Coronary artery (tissue), 2 donors: ENCODE data around the gene PLAAT3.

Experiments used
- DNase-seq: peaks from one replicate; pipeline ENCODE4 v3.0.0-alpha.2; 2017; ENCODE audit warnings: low spot score
- H3K27ac ChIP-seq, 2 donors: fragments of 200-600 bp; sonication (generic); one replicate each; pipeline ENCODE4 v1.5.1; 2016 to 2019
- H3K4me3 ChIP-seq: fragments of 200-600 bp; sonication (generic); 2 replicates; pipeline ENCODE4 v1.5.1; 2016; ENCODE audit warnings: mild to moderate bottlenecking, moderate library complexity
- TF ChIP-seq, protein P1 (sequence below): fragments of 200-600 bp; sonication (generic); IDR thresholded peaks from one replicate; pipeline ENCODE4 v1.5.1; 2019; ENCODE audit warnings: antibody characterized with exemption

PLAAT3 gene

GRCh38 chr11:63527667-63528066, 86.6 kb downstream of the PLAAT3 start:
- no peak for DNase-seq
- H3K4me3 ChIP-seq, result no peak overlapping the region
- TF ChIP-seq, protein P1, sequence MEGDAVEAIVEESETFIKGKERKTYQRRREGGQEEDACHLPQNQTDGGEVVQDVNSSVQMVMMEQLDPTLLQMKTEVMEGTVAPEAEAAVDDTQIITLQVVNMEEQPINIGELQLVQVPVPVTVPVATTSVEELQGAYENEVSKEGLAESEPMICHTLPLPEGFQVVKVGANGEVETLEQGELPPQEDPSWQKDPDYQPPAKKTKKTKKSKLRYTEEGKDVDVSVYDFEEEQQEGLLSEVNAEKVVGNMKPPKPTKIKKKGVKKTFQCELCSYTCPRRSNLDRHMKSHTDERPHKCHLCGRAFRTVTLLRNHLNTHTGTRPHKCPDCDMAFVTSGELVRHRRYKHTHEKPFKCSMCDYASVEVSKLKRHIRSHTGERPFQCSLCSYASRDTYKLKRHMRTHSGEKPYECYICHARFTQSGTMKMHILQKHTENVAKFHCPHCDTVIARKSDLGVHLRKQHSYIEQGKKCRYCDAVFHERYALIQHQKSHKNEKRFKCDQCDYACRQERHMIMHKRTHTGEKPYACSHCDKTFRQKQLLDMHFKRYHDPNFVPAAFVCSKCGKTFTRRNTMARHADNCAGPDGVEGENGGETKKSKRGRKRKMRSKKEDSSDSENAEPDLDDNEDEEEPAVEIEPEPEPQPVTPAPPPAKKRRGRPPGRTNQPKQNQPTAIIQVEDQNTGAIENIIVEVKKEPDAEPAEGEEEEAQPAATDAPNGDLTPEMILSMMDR, result no peak
- no peak overlapping the region for H3K27ac ChIP-seq
